GM19328 (cell line): ENCODE results near the gene RRP15.

ENCODE experiments used
- ATAC-seq: cut with Tn5 transposase; IDR thresholded peaks from one replicate; pipeline ENCODE4 v1.9.1; 2021; ENCODE audit warnings: mild to moderate bottlenecking, moderate library complexity; ENCODE audit not compliant: unreplicated experiment

RRP15 gene

DNA sequence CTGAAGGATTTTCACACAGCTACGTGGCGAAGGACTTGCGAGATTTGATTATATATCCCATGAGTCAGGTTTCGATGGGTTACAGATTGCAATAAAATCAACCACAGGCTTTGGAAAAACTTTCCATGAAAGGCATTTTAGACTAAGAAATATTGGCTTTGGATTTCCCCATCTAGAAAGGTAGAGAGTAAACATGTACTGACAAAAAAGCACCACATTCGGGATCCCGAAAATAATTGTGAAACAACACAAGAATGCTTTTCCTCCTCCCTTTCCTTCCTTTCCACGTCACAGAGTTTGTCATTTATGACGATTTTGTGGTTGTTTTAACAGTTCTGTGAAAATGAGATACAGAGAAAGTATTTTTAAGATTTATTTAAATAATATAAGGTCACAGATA lies 98.6 kb downstream of the RRP15 start:
- ATAC-seq = no peak

DNA sequence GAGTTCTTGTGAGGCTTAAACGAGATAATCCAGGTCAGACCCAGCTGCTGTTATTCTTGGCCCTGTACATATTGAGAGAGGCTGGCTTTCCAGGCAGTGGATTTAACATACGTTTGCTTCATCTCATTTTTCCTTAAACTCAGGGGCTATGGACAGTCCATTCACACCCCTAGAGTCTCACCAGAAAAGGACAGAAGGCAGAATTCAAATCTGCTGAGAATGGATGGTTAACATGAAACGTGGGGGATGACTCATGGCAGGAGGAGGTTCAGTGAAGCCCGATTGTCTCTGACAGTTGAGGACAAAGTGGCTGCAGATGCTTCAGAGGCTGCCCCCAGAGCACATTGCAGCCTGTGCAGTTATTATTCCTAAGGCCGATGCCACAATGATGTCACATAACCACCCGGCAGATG lies 99.5 kb downstream of the RRP15 start:
- no peak for ATAC-seq
